NCI-H1694 (cell line): Measurements from ENCODE around the gene PSIP1.
"Not testable (repeated sequence)": the region's sequence is repeated elsewhere in the genome, so short reads cannot be mapped to it uniquely, and the experiment has no call there.

Experiments
- DNase-seq: peaks from one replicate; lab custom pipeline; 2025; lab: John Stamatoyannopoulos, UW

Gene PSIP1

GRCh38 chr9:15510789-15511575 lies at the start of gene PSIP1:
Gene PSIP1, minus strand, starts transcription at chr9:15510970. Its CDS starts 782 bp downstream, at chr9:15510188.
- DNase-seq, result peak; percentile 56

GRCh38 chr9:15553528-15553898 lies 42.7 kb upstream of the PSIP1 start:
- no peak for DNase-seq

- DNase-seq, result peak; percentile 72
These were observed 42.1 kb upstream of the PSIP1 start, which contains the start of gene CCDC171 for GRCh38 chr9:15552636-15553527. Gene CCDC171, plus strand, starts transcription at chr9:15553043. Its CDS starts 11,046 bp downstream, at chr9:15564089.

GRCh38 chr9:15549611-15550010 lies 38.8 kb upstream of the PSIP1 start:
- DNase-seq, result no peak

GRCh38 chr9:15543047-15543813 lies 32.5 kb upstream of the PSIP1 start:
- no peak for DNase-seq

- no peak for DNase-seq
These were observed 31.9 kb upstream of the PSIP1 start for GRCh38 chr9:15542624-15543023.

GRCh38 chr9:15541872-15542271 lies 31.1 kb upstream of the PSIP1 start:
- DNase-seq, result no peak

- DNase-seq, result no peak
These were observed 20.6 kb upstream of the PSIP1 start for GRCh38 chr9:15531380-15531779.

- DNase-seq, result no peak
These were observed 19.0 kb upstream of the PSIP1 start for GRCh38 chr9:15529566-15530324.

- not testable (repeated sequence) for DNase-seq
These were observed 16.3 kb upstream of the PSIP1 start for GRCh38 chr9:15527035-15527434.

GRCh38 chr9:15525958-15526357 lies 15.2 kb upstream of the PSIP1 start:
- DNase-seq, result no peak

- no peak for DNase-seq
These were observed 14.2 kb upstream of the PSIP1 start for GRCh38 chr9:15524845-15525455.

GRCh38 chr9:15522130-15522755 lies 11.5 kb upstream of the PSIP1 start:
- DNase-seq, result no peak

GRCh38 chr9:15521254-15521653 lies 10.5 kb upstream of the PSIP1 start:
- no peak for DNase-seq

GRCh38 chr9:15519831-15520230 lies 9.1 kb upstream of the PSIP1 start:
- DNase-seq, result no peak

- DNase-seq, result no peak
These were observed 2.6 kb upstream of the PSIP1 start for GRCh38 chr9:15513335-15513734.

- DNase-seq, result no peak
These were observed 2.1 kb upstream of the PSIP1 start for GRCh38 chr9:15512889-15513288.

GRCh38 chr9:15512204-15512603 lies 1.4 kb upstream of the PSIP1 start:
- DNase-seq, result no peak

- no peak for DNase-seq
These were observed 610 bp downstream of the PSIP1 start for GRCh38 chr9:15509931-15510788.

- no peak for DNase-seq
These were observed 4.8 kb downstream of the PSIP1 start for GRCh38 chr9:15505921-15506320.
